ENCODE results near the gene TIFAB.

TIFAB gene

GRCh38 chr5:135440916-135441315, 11.2 kb downstream of the TIFAB start:
- no peaks in the 10 kb centered on the region for H3K4me1 ChIP-seq (ENCODE audit: control insufficient read depth, insufficient read depth, low read length)
- no peaks in the 10 kb centered on the region for H3K36me3 ChIP-seq (ENCODE audit: control insufficient read depth, insufficient read depth, low read length)
- H3K4me3 ChIP-seq (ENCODE audit: low read depth, low read length), result no peak overlapping the region
- H3K9me3 ChIP-seq (ENCODE audit: control insufficient read depth, insufficient read depth, low read length), result no peaks in the 10 kb centered on the region
- no peaks in the 10 kb centered on the region for H3K27me3 ChIP-seq (ENCODE audit: control insufficient read depth, insufficient read depth, low read length)
- H3K27ac ChIP-seq (ENCODE audit: low read depth, low read length), result no peak overlapping the region
- H3K9ac ChIP-seq (ENCODE audit: low read depth, low read length), result no peak overlapping the region

GRCh38 chr5:135439231-135440205, 12.6 kb downstream of the TIFAB start:
- H3K4me1 ChIP-seq (ENCODE audit: control insufficient read depth, insufficient read depth, low read length), result no peaks in the 10 kb centered on the region

GRCh38 chr5:135438636-135439221, 13.4 kb downstream of the TIFAB start:
- no peaks in the 10 kb centered on the region for H3K9me3 ChIP-seq (ENCODE audit: control insufficient read depth, insufficient read depth, low read length)
- H3K9ac ChIP-seq (ENCODE audit: low read depth, low read length), result no peak overlapping the region
- H3K27me3 ChIP-seq (ENCODE audit: control insufficient read depth, insufficient read depth, low read length), result no peaks in the 10 kb centered on the region
- no peak overlapping the region for H3K27ac ChIP-seq (ENCODE audit: low read depth, low read length)
- H3K4me1 ChIP-seq (ENCODE audit: control insufficient read depth, insufficient read depth, low read length), result no peaks in the 10 kb centered on the region
- H3K36me3 ChIP-seq (ENCODE audit: control insufficient read depth, insufficient read depth, low read length), result no peaks in the 10 kb centered on the region
- H3K4me3 ChIP-seq (ENCODE audit: low read depth, low read length), result no peak overlapping the region

More at GRCh38 chr5:135439231-135440205, 12.6 kb downstream of the TIFAB start:
- no peaks in the 10 kb centered on the region for H3K27me3 ChIP-seq (ENCODE audit: control insufficient read depth, insufficient read depth, low read length)
- no peak overlapping the region for H3K4me3 ChIP-seq (ENCODE audit: low read depth, low read length)
- no peak overlapping the region for H3K9ac ChIP-seq (ENCODE audit: low read depth, low read length)
- H3K9me3 ChIP-seq (ENCODE audit: control insufficient read depth, insufficient read depth, low read length), result no peaks in the 10 kb centered on the region
- no peak overlapping the region for H3K27ac ChIP-seq (ENCODE audit: low read depth, low read length)
- no peaks in the 10 kb centered on the region for H3K36me3 ChIP-seq (ENCODE audit: control insufficient read depth, insufficient read depth, low read length)

- no peak overlapping the region for H3K27ac ChIP-seq (ENCODE audit: low read depth, low read length)
These were observed 14.2 kb downstream of the TIFAB start for GRCh38 chr5:135437796-135438560.

GRCh38 chr5:135437422-135437795, 14.7 kb downstream of the TIFAB start:
- no peaks in the 10 kb centered on the region for H3K27me3 ChIP-seq (ENCODE audit: control insufficient read depth, insufficient read depth, low read length)
- H3K36me3 ChIP-seq (ENCODE audit: control insufficient read depth, insufficient read depth, low read length), result no peaks in the 10 kb centered on the region
- H3K9me3 ChIP-seq (ENCODE audit: control insufficient read depth, insufficient read depth, low read length), result no peaks in the 10 kb centered on the region
- no peaks in the 10 kb centered on the region for H3K4me1 ChIP-seq (ENCODE audit: control insufficient read depth, insufficient read depth, low read length)
- no peak overlapping the region for H3K27ac ChIP-seq (ENCODE audit: low read depth, low read length)
- H3K4me3 ChIP-seq (ENCODE audit: low read depth, low read length), result no peak overlapping the region
- no peak overlapping the region for H3K9ac ChIP-seq (ENCODE audit: low read depth, low read length)

More at GRCh38 chr5:135437796-135438560, 14.2 kb downstream of the TIFAB start:
- H3K9ac ChIP-seq (ENCODE audit: low read depth, low read length), result no peak overlapping the region
- no peaks in the 10 kb centered on the region for H3K27me3 ChIP-seq (ENCODE audit: control insufficient read depth, insufficient read depth, low read length)
- H3K4me1 ChIP-seq (ENCODE audit: control insufficient read depth, insufficient read depth, low read length), result no peaks in the 10 kb centered on the region
- no peak overlapping the region for H3K4me3 ChIP-seq (ENCODE audit: low read depth, low read length)
- no peaks in the 10 kb centered on the region for H3K9me3 ChIP-seq (ENCODE audit: control insufficient read depth, insufficient read depth, low read length)
- no peaks in the 10 kb centered on the region for H3K36me3 ChIP-seq (ENCODE audit: control insufficient read depth, insufficient read depth, low read length)

GRCh38 chr5:135436951-135437418, 15.2 kb downstream of the TIFAB start:
- H3K4me1 ChIP-seq (ENCODE audit: control insufficient read depth, insufficient read depth, low read length), result no peaks in the 10 kb centered on the region

GRCh38 chr5:135435467-135436330, 16.5 kb downstream of the TIFAB start:
- Histone ChIP-seq H3K9ac (ENCODE audit: low read depth, low read length) (no peak overlapping the region), H3K4me1 (ENCODE audit: control insufficient read depth, insufficient read depth, low read length) (no peaks in the 10 kb centered on the region)

More at GRCh38 chr5:135436951-135437418, 15.2 kb downstream of the TIFAB start:
- H3K27ac ChIP-seq (ENCODE audit: low read depth, low read length), result no peak overlapping the region
- H3K9me3 ChIP-seq (ENCODE audit: control insufficient read depth, insufficient read depth, low read length), result no peaks in the 10 kb centered on the region
- no peak overlapping the region for H3K4me3 ChIP-seq (ENCODE audit: low read depth, low read length)
- no peaks in the 10 kb centered on the region for H3K27me3 ChIP-seq (ENCODE audit: control insufficient read depth, insufficient read depth, low read length)
- no peak overlapping the region for H3K9ac ChIP-seq (ENCODE audit: low read depth, low read length)
- no peaks in the 10 kb centered on the region for H3K36me3 ChIP-seq (ENCODE audit: control insufficient read depth, insufficient read depth, low read length)

GRCh38 chr5:135434591-135435466, 17.3 kb downstream of the TIFAB start:
- no peak overlapping the region for H3K9ac ChIP-seq (ENCODE audit: low read depth, low read length)
- no peaks in the 10 kb centered on the region for H3K4me1 ChIP-seq (ENCODE audit: control insufficient read depth, insufficient read depth, low read length)

More at GRCh38 chr5:135435467-135436330, 16.5 kb downstream of the TIFAB start:
- H3K36me3 ChIP-seq (ENCODE audit: control insufficient read depth, insufficient read depth, low read length), result no peaks in the 10 kb centered on the region
- H3K9me3 ChIP-seq (ENCODE audit: control insufficient read depth, insufficient read depth, low read length), result no peaks in the 10 kb centered on the region
- H3K27me3 ChIP-seq (ENCODE audit: control insufficient read depth, insufficient read depth, low read length), result no peaks in the 10 kb centered on the region
- no peak overlapping the region for H3K27ac ChIP-seq (ENCODE audit: low read depth, low read length)
- H3K4me3 ChIP-seq (ENCODE audit: low read depth, low read length), result no peak overlapping the region

GRCh38 chr5:135433681-135434426, 18.3 kb downstream of the TIFAB start:
- Histone ChIP-seq H3K36me3 (ENCODE audit: control insufficient read depth, insufficient read depth, low read length) (no peaks in the 10 kb centered on the region), H3K9ac (ENCODE audit: low read depth, low read length) (no peak overlapping the region), H3K4me1 (ENCODE audit: control insufficient read depth, insufficient read depth, low read length) (no peaks in the 10 kb centered on the region), H3K9me3 (ENCODE audit: control insufficient read depth, insufficient read depth, low read length) (peaks cover under 1% of the 10 kb centered on the region; the same call in 1 of the 2 replicates), H3K27ac (ENCODE audit: low read depth, low read length) (no peak overlapping the region), H3K27me3 (ENCODE audit: control insufficient read depth, insufficient read depth, low read length) (no peaks in the 10 kb centered on the region), H3K4me3 (ENCODE audit: low read depth, low read length) (no peak overlapping the region)

More at GRCh38 chr5:135434591-135435466, 17.3 kb downstream of the TIFAB start:
- H3K27me3 ChIP-seq (ENCODE audit: control insufficient read depth, insufficient read depth, low read length), result no peaks in the 10 kb centered on the region
- H3K36me3 ChIP-seq (ENCODE audit: control insufficient read depth, insufficient read depth, low read length), result no peaks in the 10 kb centered on the region
- no peak overlapping the region for H3K4me3 ChIP-seq (ENCODE audit: low read depth, low read length)
- no peaks in the 10 kb centered on the region for H3K9me3 ChIP-seq (ENCODE audit: control insufficient read depth, insufficient read depth, low read length)
- H3K27ac ChIP-seq (ENCODE audit: low read depth, low read length), result no peak overlapping the region
